ENCODE results near the gene CLCN5. TPM values are rescaled to one million over a fixed set of nuclear protein-coding genes. Genes with fewer than 3 reads are reported as not detected.

Gene CLCN5
- total RNA-seq, 2 experiments from 2014 or later = 0.61 to 1.6 TPM

- no peaks in the 10 kb centered on the region for H3K9me3 ChIP-seq (ENCODE audit: control insufficient read depth in 1 of 2, insufficient read depth in 1 of 2, low read length in 2 of 2)
- no peaks in the 10 kb centered on the region for H3K27me3 Mint-ChIP-seq
- H3K9me3 Mint-ChIP-seq = no peaks in the 10 kb centered on the region
- DNase-seq (no peak), ATAC-seq (ENCODE audit: poor library complexity) (no peak)
- POLR2A ChIA-PET = interaction anchor here (0.6 kb wide), 1 partner anchor 69 kb away, joined by 3 read pairs; no protein-coding TSS in a partner anchor
- no peak for TF ChIP-seq CTCF (IDR thresholded peaks at IDR 0.05)
- no peaks in the 10 kb centered on the region for H3K4me1 ChIP-seq (ENCODE audit: insufficient read depth, low read length)
- CTCF ChIA-PET = interaction anchor here (0.6 kb wide), 1 partner anchor 151 kb away, joined by 3 read pairs; no protein-coding TSS in a partner anchor
- no peak overlapping the region for H3K4me3 Mint-ChIP-seq
- H3K27ac ChIP-seq (ENCODE audit: low read depth in 1 of 2, low read length in 2 of 2) = no peak overlapping the region
- H3K36me3 ChIP-seq (ENCODE audit: insufficient read depth, low read length) = no peaks in the 10 kb centered on the region
- no peak overlapping the region for H3K4me3 ChIP-seq (ENCODE audit: low read length)
- peaks cover 5% of the 10 kb centered on the region for H3K36me3 Mint-ChIP-seq (ENCODE audit: low read depth)
- no peak overlapping the region for H3K27ac Mint-ChIP-seq
- intact Hi-C loops (cut with DNase I, micrococcal nuclease) = no loop called here
- H3K27me3 ChIP-seq (ENCODE audit: control insufficient read depth in 1 of 2, insufficient read depth in 2 of 2, low read length in 2 of 2) = no peaks in the 10 kb centered on the region
- no peaks in the 10 kb centered on the region for H3K4me1 Mint-ChIP-seq (ENCODE audit: low read depth)
Observed at GRCh38 chrX:50035126-50035525, 112.7 kb downstream of the CLCN5 start.

- POLR2A ChIA-PET = no interaction called here
Observed at GRCh38 chrX:50036426-50036825, 114.0 kb downstream of the CLCN5 start.

GRCh38 chrX:50045823-50046222 is 123.4 kb downstream of the CLCN5 start:
- H3K4me1 ChIP-seq (ENCODE audit: insufficient read depth, low read length) = no peaks in the 10 kb centered on the region
- POLR2A ChIA-PET = no interaction called here
- Mint-ChIP-seq H3K4me1 (ENCODE audit: low read depth) (no peaks in the 10 kb centered on the region), H3K36me3 (ENCODE audit: low read depth) (no peaks in the 10 kb centered on the region), H3K27me3 (no peaks in the 10 kb centered on the region), H3K9me3 (no peaks in the 10 kb centered on the region), H3K4me3 (no peak overlapping the region), H3K27ac (no peak overlapping the region)
- intact Hi-C loops (cut with DNase I, micrococcal nuclease) = no loop called here
- no peaks in the 10 kb centered on the region for H3K9me3 ChIP-seq (ENCODE audit: control insufficient read depth in 1 of 2, insufficient read depth in 1 of 2, low read length in 2 of 2)
- TF ChIP-seq CTCF (IDR thresholded peaks at IDR 0.05) = no peak
- H3K36me3 ChIP-seq (ENCODE audit: insufficient read depth, low read length) = no peaks in the 10 kb centered on the region
- H3K27ac ChIP-seq (ENCODE audit: low read depth in 1 of 2, low read length in 2 of 2) = no peak overlapping the region
- CTCF ChIA-PET = no interaction called here
- DNase-seq = no peak
- no peaks in the 10 kb centered on the region for H3K27me3 ChIP-seq (ENCODE audit: control insufficient read depth in 1 of 2, insufficient read depth in 2 of 2, low read length in 2 of 2)
- no peak for ATAC-seq (ENCODE audit: poor library complexity)
- H3K4me3 ChIP-seq (ENCODE audit: low read length) = no peak overlapping the region

More at GRCh38 chrX:50036426-50036825, 114.0 kb downstream of the CLCN5 start:
- Histone ChIP-seq H3K27me3 (ENCODE audit: control insufficient read depth in 1 of 2, insufficient read depth in 2 of 2, low read length in 2 of 2) (no peaks in the 10 kb centered on the region), H3K4me3 (ENCODE audit: low read length) (no peak overlapping the region), H3K9me3 (ENCODE audit: control insufficient read depth in 1 of 2, insufficient read depth in 1 of 2, low read length in 2 of 2) (no peaks in the 10 kb centered on the region), H3K27ac (ENCODE audit: low read depth in 1 of 2, low read length in 2 of 2) (no peak overlapping the region), H3K36me3 (ENCODE audit: insufficient read depth, low read length) (no peaks in the 10 kb centered on the region), H3K4me1 (ENCODE audit: insufficient read depth, low read length) (no peaks in the 10 kb centered on the region)
- ATAC-seq (ENCODE audit: poor library complexity) (no peak), DNase-seq (no peak)
- H3K36me3 Mint-ChIP-seq (ENCODE audit: low read depth) = peaks cover 5% of the 10 kb centered on the region
- TF ChIP-seq CTCF (IDR thresholded peaks at IDR 0.05) = no peak
- no peaks in the 10 kb centered on the region for H3K27me3 Mint-ChIP-seq
- intact Hi-C loops (cut with DNase I, micrococcal nuclease) = no loop called here
- CTCF ChIA-PET = no interaction called here
- no peaks in the 10 kb centered on the region for H3K4me1 Mint-ChIP-seq (ENCODE audit: low read depth)
- no peaks in the 10 kb centered on the region for H3K9me3 Mint-ChIP-seq
- no peak overlapping the region for H3K27ac Mint-ChIP-seq
- no peak overlapping the region for H3K4me3 Mint-ChIP-seq

Measured in CD4-positive, alpha-beta T cell (primary cell).